ENCODE results near the gene GALNT13.

The GALNT13 gene

DNA sequence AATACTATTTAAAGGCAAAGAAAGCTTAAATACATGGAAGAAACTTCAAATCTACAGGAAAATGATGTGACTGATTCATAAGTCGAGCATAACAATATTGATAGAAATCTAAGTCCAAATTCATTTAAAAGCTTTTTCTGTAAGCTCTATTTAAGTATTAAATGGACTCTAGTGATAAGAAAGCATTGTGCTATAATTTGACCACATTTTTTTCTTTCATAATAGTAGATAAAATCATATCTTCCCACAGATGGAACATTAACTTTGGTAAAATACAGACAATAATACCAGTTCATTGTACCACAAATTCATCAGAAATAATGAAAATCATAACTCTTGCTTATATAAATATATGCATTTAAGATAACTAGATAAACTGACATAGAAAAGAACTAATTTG lies 366.5 kb downstream of the GALNT13 start:
- DNase-seq (ENCODE audit: low spot score in 2 of 2): no peak
- no peak overlapping the region for H3K4me3 Mint-ChIP-seq
- no peak overlapping the region for H3K27ac Mint-ChIP-seq
- H3K9me3 Mint-ChIP-seq: peaks cover 4% of the 10 kb centered on the region
- no peaks in the 10 kb centered on the region for H3K27me3 Mint-ChIP-seq
- no peaks in the 10 kb centered on the region for H3K4me1 Mint-ChIP-seq
- H3K36me3 Mint-ChIP-seq: no peaks in the 10 kb centered on the region
- ATAC-seq (ENCODE audit: low read depth): no peak

DNA sequence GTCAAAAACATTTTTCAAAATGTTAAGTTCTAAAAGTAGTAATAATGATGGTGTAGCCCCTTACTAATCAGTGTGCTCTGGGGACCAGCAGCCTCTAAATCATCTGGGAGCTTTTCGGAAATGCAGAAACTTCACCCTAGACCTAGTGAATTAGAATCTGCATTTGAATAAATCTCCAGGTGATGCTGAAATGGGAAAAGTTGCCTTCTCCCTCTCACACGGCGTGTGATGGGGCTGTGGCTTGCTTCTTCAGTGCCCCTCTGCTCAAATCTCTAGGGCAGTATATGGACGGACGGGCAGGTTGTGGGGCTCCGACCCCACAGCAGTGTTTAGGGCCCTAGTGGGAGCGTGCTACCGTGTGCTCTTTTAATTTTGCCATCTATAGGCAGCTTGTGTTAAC lies 368.6 kb downstream of the GALNT13 start:
- Mint-ChIP-seq H3K4me3 (no peak overlapping the region), H3K4me1 (no peaks in the 10 kb centered on the region), H3K36me3 (no peaks in the 10 kb centered on the region), H3K27ac (no peak overlapping the region), H3K9me3 (peaks cover 1% of the 10 kb centered on the region), H3K27me3 (no peaks in the 10 kb centered on the region)
- no peak for ATAC-seq (ENCODE audit: low read depth)
- no peak for DNase-seq (ENCODE audit: low spot score in 2 of 2)

DNA sequence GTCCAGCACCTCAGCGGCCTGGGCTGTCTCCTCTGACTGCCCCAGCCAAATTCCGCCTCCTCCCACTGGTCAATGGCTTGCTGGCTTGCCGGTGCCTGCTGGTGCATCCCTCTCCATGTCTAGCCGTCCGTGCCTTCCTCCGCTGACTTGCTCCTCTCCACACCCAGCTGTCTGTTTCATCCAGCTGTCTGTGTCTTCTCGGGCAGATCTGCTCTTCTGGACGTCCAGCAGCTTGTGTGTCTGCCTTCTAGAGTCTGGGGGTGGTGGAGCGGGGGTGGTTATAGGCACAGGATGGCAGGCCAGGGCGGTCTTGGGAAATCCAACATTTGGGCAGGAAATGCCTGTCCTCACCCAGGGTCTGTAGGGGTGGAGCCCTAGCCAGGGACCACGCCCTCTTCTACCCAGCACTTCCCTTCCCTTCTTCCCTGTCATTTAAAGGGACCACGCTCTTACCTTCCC lies 369.2 kb downstream of the GALNT13 start:
- no peak overlapping the region for H3K27ac Mint-ChIP-seq
- H3K4me1 Mint-ChIP-seq: no peaks in the 10 kb centered on the region
- H3K27me3 Mint-ChIP-seq: no peaks in the 10 kb centered on the region
- ATAC-seq (ENCODE audit: low read depth) (no peak), DNase-seq (ENCODE audit: low spot score in 2 of 2) (no peak)
- H3K36me3 Mint-ChIP-seq: no peaks in the 10 kb centered on the region
- H3K4me3 Mint-ChIP-seq: no peak overlapping the region
- H3K9me3 Mint-ChIP-seq: peaks cover 1% of the 10 kb centered on the region

DNA sequence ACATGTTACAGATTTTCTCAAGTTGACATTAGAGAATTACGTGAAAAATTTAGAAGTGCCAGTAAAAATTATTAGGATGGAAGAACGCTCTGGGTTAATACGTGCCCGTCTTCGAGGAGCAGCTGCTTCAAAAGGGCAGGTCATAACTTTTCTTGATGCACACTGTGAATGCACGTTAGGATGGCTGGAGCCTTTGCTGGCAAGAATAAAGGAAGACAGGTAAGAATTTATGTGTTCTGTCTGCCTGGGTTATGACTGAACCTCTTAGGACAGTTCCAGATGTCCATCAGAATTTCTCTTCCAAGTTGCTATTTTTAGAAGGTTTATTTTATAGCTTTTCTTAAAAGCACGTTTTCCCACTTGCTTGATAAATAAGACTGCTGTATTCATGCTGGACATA lies 371.0 kb downstream of the GALNT13 start:
- peaks cover 1% of the 10 kb centered on the region for H3K9me3 Mint-ChIP-seq
- ATAC-seq (ENCODE audit: low read depth) (no peak), DNase-seq (ENCODE audit: low spot score in 2 of 2) (no peak)
- H3K4me1 Mint-ChIP-seq: no peaks in the 10 kb centered on the region
- H3K36me3 Mint-ChIP-seq: no peaks in the 10 kb centered on the region
- no peak overlapping the region for H3K4me3 Mint-ChIP-seq
- H3K27ac Mint-ChIP-seq: no peak overlapping the region
- no peaks in the 10 kb centered on the region for H3K27me3 Mint-ChIP-seq

DNA sequence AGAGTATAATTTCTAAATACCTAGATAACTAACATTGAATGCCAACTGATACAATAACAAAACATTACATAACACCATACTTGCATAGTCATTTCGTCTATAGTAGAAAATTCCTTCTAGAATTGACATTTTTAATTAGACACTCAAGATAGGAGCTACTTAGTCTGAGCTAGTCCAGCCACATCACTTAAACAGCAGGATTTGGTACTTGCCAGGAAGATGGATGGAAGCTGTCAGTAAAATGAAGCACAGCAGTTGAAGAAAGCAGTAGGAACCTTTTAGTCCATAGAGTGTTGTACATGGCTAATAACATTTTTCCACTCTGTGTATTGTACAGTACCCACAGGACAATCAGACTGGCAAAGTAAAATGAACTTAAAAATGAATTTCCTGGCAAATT lies 372.0 kb downstream of the GALNT13 start:
- H3K4me3 Mint-ChIP-seq: no peak overlapping the region
- no peak for ATAC-seq (ENCODE audit: low read depth)
- DNase-seq (ENCODE audit: low spot score in 2 of 2): no peak
- H3K4me1 Mint-ChIP-seq: no peaks in the 10 kb centered on the region
- peaks cover 1% of the 10 kb centered on the region for H3K9me3 Mint-ChIP-seq
- H3K27ac Mint-ChIP-seq: no peak overlapping the region
- no peaks in the 10 kb centered on the region for H3K36me3 Mint-ChIP-seq
- H3K27me3 Mint-ChIP-seq: no peaks in the 10 kb centered on the region

DNA sequence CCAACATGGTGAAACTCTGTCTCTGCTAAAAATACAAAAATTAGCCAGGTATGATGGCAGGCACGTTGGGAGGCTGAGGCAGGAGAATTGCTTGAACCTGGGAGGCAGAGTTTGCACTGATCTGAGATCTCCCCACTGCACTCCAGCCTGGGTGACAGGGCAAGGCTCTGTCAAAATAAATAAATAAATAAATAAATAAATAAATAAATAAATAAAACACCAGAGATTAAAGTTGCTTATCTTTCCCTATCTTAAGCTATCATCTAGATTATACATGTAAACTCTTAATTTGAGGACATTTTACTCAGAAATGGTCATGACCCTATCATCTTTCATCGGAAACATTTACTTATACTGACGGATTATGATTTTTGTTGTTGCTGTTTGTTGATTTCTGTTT lies 373.2 kb downstream of the GALNT13 start:
- Mint-ChIP-seq H3K4me1 (no peaks in the 10 kb centered on the region), H3K4me3 (no peak overlapping the region), H3K27me3 (no peaks in the 10 kb centered on the region), H3K36me3 (no peaks in the 10 kb centered on the region), H3K27ac (no peak overlapping the region), H3K9me3 (peaks cover 1% of the 10 kb centered on the region)
- ATAC-seq (ENCODE audit: low read depth) (no peak), DNase-seq (ENCODE audit: low spot score in 2 of 2) (no peak)

DNA sequence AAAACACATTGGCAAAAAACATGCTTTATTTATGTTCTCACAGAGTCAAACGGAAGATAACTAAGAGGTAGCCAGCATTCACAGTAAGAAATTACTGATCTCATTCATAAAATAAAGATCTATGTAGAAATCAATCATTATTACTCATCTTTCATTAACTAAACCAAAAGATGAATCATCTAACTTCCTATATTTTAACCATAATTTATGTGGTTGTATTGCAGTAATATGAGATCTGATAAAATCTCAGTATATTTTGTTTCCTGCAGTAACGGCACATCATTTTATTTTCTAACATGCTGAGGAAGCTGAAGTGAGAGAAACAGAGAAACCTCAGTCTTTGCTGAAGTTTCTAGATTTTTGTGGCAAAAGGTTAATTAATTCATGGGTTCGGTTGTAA lies 375.8 kb downstream of the GALNT13 start:
- no peak for DNase-seq (ENCODE audit: low spot score in 2 of 2)
- Mint-ChIP-seq H3K9me3 (no peaks in the 10 kb centered on the region), H3K27me3 (no peaks in the 10 kb centered on the region), H3K4me1 (no peaks in the 10 kb centered on the region), H3K27ac (no peak overlapping the region), H3K4me3 (no peak overlapping the region), H3K36me3 (no peaks in the 10 kb centered on the region)
- ATAC-seq (ENCODE audit: low read depth): no peak

DNA sequence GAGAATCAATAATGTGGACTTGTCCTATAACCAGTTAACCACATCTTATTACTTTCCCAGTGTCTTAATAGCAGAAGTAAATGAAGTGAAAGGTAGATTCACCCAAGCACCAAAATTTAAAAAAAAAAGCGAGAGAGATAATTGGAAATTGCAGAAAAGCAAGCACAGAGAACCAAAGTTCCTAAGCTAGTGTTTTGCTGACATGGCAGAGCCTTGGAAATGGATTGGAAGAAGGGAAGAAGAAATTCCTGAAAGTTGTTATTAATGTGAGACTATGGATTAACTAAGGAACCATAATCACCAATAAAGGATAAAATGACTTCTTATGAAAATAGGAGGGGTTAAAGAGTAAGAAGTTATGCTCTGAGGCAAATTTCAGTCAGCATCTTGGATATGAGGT lies 384.4 kb downstream of the GALNT13 start:
- H3K27me3 Mint-ChIP-seq: no peaks in the 10 kb centered on the region
- peaks cover 8% of the 10 kb centered on the region for H3K9me3 Mint-ChIP-seq
- no peak overlapping the region for H3K27ac Mint-ChIP-seq
- H3K4me1 Mint-ChIP-seq: no peaks in the 10 kb centered on the region
- ATAC-seq (ENCODE audit: low read depth): no peak
- H3K36me3 Mint-ChIP-seq: no peaks in the 10 kb centered on the region
- H3K4me3 Mint-ChIP-seq: no peak overlapping the region
- DNase-seq (ENCODE audit: low spot score in 2 of 2): no peak

DNA sequence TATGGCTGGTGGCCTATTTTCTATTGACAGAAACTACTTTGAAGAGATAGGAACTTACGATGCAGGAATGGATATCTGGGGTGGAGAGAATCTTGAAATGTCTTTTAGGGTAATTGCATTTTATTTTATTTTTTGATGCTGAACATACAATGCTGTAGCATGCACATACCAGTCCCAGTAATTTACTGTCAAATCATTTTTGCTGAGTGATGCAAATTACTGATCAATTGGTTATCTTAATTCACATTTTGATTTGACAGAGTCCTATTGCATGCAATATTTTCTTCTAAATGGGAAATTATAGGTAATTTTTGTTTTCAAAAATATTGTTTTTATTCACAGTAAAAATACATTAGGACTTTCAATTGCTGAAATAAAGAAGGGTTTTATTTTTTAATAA lies 387.3 kb downstream of the GALNT13 start:
- Mint-ChIP-seq H3K9me3 (peaks cover 7% of the 10 kb centered on the region), H3K4me3 (no peak overlapping the region), H3K4me1 (no peaks in the 10 kb centered on the region), H3K27me3 (no peaks in the 10 kb centered on the region), H3K27ac (no peak overlapping the region), H3K36me3 (no peaks in the 10 kb centered on the region)
- DNase-seq (ENCODE audit: low spot score in 2 of 2) (no peak), ATAC-seq (ENCODE audit: low read depth) (no peak)

DNA sequence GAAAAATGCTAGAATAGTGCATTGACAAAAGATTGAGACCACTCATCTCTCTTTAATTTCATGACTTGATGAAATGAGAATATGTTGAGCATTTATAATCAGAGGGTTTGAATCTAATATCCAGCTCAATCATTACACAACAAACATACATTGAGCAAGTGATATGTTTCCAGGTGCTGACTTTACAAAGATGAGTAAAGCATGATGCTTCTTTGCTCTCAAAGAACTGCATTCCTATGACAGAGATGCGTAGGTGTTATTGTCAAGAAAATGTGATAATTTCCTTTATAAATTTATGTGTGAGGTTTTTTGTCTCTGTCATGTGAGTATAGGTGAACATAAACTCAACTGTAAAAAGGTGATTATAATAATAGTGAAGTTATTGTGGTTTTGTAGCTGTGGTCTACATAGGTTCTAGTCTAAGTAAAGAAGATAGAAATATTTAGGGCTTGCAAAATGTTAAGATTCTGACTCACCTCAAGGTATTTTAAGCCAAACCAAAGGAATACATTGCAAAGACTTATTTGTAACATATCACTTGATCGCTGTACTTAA lies 389.8 kb downstream of the GALNT13 start:
- DNase-seq (ENCODE audit: low spot score in 2 of 2) (no peak), ATAC-seq (ENCODE audit: low read depth) (no peak)
- no peaks in the 10 kb centered on the region for H3K4me1 Mint-ChIP-seq
- H3K9me3 Mint-ChIP-seq: no peaks in the 10 kb centered on the region
- no peak overlapping the region for H3K27ac Mint-ChIP-seq
- no peaks in the 10 kb centered on the region for H3K27me3 Mint-ChIP-seq
- no peaks in the 10 kb centered on the region for H3K36me3 Mint-ChIP-seq
- H3K4me3 Mint-ChIP-seq: no peak overlapping the region

DNA sequence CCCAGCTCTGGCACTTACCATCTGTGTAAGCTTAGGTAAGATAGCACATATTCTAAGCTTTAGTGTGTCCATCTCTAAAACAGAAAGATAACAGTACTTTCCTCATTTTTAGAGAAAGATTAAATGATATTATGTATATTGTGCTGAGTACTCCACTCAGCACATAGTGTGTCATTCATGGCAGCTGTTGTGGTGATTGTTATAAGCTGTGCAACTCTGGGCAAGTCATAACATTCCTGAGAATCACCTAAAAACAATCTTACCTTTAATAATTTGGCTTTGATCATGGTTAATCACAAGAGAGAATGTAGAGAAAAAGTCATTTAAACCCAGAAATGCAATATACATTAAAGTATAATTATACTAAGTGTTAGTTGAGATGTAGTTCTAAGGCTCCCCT lies 391.5 kb downstream of the GALNT13 start:
- Mint-ChIP-seq H3K36me3 (no peaks in the 10 kb centered on the region), H3K4me3 (no peak overlapping the region)

DNA sequence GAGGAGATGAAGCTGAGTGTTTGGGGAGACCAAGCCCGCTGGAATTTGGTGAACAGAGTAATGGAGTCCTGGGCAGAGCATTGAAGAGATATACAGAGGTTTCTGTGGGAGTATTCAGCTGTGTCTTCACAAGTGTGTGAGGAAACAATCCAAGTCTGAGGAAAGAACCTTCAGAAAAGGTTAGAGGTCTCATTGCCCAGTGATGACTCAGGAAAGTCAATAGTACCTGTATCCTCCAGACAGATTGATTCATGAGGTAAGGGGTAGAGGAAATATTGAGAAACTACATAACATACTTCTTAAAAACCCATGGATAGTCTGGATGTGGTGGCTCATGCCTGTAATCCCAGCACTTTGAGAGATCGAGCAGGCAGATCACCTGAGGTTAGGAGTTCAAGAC lies 392.3 kb downstream of the GALNT13 start:
- no peak overlapping the region for H3K27ac Mint-ChIP-seq
- H3K4me3 Mint-ChIP-seq: no peak overlapping the region
- no peaks in the 10 kb centered on the region for H3K4me1 Mint-ChIP-seq
- H3K27me3 Mint-ChIP-seq: no peaks in the 10 kb centered on the region
- no peaks in the 10 kb centered on the region for H3K36me3 Mint-ChIP-seq
- no peaks in the 10 kb centered on the region for H3K9me3 Mint-ChIP-seq
- ATAC-seq (ENCODE audit: low read depth) (no peak), DNase-seq (ENCODE audit: low spot score in 2 of 2) (no peak)

More for the DNA sequence above, 391.5 kb downstream of the GALNT13 start:
- Mint-ChIP-seq H3K9me3 (no peaks in the 10 kb centered on the region), H3K4me1 (no peaks in the 10 kb centered on the region), H3K27me3 (no peaks in the 10 kb centered on the region), H3K27ac (no peak overlapping the region)
- no peak for ATAC-seq (ENCODE audit: low read depth)
- no peak for DNase-seq (ENCODE audit: low spot score in 2 of 2)

DNA sequence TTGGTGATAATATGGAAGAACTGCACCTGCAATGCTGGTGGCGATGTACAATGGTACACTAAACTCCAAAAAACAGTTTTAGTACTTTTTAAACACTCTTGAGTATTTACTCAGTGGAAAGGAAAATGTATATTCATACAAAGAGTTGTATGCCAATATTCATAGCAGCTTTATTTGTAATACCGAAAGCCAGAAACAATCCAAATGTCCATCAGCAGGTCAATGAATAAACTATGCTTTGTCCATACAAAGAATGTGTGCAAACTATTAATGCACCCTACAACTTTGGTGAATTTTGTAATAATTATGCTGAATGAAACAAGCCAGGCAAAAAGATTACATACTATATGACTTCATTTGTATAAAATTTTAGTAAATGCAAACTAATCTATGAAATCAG lies 396.3 kb downstream of the GALNT13 start:
- DNase-seq (ENCODE audit: low spot score in 2 of 2) (no peak), ATAC-seq (ENCODE audit: low read depth) (no peak)
- Mint-ChIP-seq H3K27me3 (no peaks in the 10 kb centered on the region), H3K27ac (no peak overlapping the region), H3K4me1 (no peaks in the 10 kb centered on the region), H3K4me3 (no peak overlapping the region), H3K9me3 (no peaks in the 10 kb centered on the region), H3K36me3 (no peaks in the 10 kb centered on the region)

DNA sequence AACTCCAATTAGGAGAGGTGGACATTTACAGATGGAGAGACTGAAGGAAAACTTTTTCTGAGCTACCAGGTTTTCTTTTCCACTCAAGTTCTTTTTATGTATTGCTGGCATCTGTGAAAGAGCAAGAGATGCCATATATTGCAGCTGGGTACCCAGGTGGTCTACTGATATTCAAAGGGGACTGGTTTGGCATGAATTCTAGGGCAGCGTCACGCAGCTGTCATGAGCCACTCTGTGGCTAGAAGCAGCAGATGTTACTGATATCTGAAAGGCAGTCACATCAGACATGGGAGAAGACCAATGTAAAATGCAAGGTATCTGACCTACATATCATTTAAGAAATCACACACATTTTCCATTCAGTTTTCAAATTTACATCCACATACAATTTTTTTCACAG lies 408.8 kb downstream of the GALNT13 start:
- H3K36me3 Mint-ChIP-seq: no peaks in the 10 kb centered on the region
- H3K27ac Mint-ChIP-seq: no peak overlapping the region
- no peaks in the 10 kb centered on the region for H3K27me3 Mint-ChIP-seq
- H3K4me3 Mint-ChIP-seq: no peak overlapping the region
- no peaks in the 10 kb centered on the region for H3K4me1 Mint-ChIP-seq
- no peak for DNase-seq (ENCODE audit: low spot score in 2 of 2)
- H3K9me3 Mint-ChIP-seq: peaks cover 6% of the 10 kb centered on the region
- ATAC-seq (ENCODE audit: low read depth): no peak

DNA sequence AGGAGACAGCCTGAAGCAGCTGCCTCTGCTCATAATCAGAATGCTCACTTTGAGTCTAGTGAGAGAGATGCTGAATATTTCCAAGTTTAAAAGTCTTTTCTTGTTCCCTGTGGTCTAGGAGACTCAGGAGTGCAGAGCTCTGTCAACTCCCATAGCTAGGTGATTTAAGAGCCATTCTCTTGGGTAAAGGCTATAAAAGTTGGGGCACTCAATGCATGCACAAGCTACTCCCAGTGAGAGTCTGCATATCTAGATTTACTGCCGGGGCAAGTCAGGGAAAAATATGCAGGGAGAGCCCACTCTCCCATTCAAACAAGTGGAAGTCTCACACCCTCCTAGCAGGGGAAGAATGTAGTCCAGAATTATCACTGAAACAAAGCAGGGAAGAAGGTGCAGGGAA lies 418.1 kb downstream of the GALNT13 start:
- ATAC-seq (ENCODE audit: low read depth) (no peak), DNase-seq (ENCODE audit: low spot score in 2 of 2) (no peak)
- Mint-ChIP-seq H3K27ac (no peak overlapping the region), H3K4me3 (no peak overlapping the region), H3K4me1 (no peaks in the 10 kb centered on the region), H3K27me3 (no peaks in the 10 kb centered on the region), H3K9me3 (peaks cover 1% of the 10 kb centered on the region), H3K36me3 (no peaks in the 10 kb centered on the region)
